B cell (primary cell): Measurements from ENCODE around the gene MEAF6.

ENCODE experiments used
- EZH2 ChIP-seq: IDR thresholded peaks from 2 replicates; pipeline ENCODE4 v1.6.1; 2012; ENCODE audit warnings: borderline replicate concordance, low read depth, mild to moderate bottlenecking, moderate library complexity, low read length; ENCODE audit not compliant: insufficient read depth, poor library complexity, severe bottlenecking
- TF ChIP-seq, protein P1 (sequence below): fragments of 200-600 bp; IDR thresholded peaks from one replicate; pipeline ENCODE4 v1.8.0; 2022; ENCODE audit warnings: antibody characterized with exemption, mild to moderate bottlenecking

DNA sequence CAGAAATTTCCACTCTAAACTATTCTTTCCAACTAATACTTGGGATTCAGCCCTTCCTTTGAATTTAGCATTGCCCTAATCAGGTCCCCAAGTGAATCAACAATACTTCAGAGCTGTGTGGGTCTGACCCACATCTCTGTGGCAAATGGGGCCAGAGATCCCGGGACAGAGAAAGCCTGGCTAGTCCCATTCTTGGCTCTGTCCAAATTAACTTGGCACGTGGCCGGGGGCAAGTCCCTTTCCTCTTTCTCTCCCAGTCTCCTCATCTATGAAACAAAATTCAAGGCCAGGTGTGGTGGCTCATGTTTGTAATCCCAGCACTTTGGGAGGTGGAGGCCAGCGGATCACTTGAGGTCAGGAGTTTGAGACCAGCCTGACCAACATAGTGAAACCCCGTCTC lies 46.5 kb downstream of the MEAF6 start:
- TF ChIP-seq, protein P1, sequence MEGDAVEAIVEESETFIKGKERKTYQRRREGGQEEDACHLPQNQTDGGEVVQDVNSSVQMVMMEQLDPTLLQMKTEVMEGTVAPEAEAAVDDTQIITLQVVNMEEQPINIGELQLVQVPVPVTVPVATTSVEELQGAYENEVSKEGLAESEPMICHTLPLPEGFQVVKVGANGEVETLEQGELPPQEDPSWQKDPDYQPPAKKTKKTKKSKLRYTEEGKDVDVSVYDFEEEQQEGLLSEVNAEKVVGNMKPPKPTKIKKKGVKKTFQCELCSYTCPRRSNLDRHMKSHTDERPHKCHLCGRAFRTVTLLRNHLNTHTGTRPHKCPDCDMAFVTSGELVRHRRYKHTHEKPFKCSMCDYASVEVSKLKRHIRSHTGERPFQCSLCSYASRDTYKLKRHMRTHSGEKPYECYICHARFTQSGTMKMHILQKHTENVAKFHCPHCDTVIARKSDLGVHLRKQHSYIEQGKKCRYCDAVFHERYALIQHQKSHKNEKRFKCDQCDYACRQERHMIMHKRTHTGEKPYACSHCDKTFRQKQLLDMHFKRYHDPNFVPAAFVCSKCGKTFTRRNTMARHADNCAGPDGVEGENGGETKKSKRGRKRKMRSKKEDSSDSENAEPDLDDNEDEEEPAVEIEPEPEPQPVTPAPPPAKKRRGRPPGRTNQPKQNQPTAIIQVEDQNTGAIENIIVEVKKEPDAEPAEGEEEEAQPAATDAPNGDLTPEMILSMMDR, result no peak
- TF ChIP-seq EZH2, result no peak
